Measurements from ENCODE around the gene PATE2. TPM values are rescaled to one million over a fixed set of nuclear protein-coding genes. Genes with fewer than 3 reads are reported as not detected.

PATE2 gene
- not detected in 2 replicates for total RNA-seq (2014; rRNA removed; shearing (Covaris generic))

GRCh38 chr11:125778728-125779127, at the start of gene PATE2:
TSS of gene PATE2 (minus strand) at chr11:125778828. CDS start at chr11:125778773, 55 bp downstream.
- DNase-seq (ENCODE audit: low read depth), result peak; percentile 33

GRCh38 chr11:125807909-125808308, 29.3 kb upstream of the PATE2 start:
- peak; percentile 57 for DNase-seq (ENCODE audit: low read depth)

GRCh38 chr11:125802387-125802786, 23.8 kb upstream of the PATE2 start:
- DNase-seq (ENCODE audit: low read depth), result no peak

DNA sequence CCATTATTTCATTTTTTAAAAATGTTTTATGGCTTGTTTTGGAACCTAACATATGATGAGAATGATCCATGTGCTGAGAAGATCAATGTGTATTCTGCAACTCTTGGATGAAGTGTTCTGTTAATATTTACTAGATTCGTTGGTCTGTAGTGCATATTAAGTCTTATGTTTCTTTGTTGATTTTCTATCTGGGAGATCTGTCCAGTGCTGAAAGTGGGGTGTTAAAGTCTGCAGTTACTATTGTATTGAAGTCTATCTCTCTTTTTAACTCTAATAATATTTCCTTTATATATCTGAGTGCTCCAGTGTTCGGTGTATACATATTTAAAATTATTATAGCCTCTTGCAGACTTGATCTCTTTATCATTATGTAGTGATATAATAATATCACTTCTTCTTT, 21.2 kb upstream of the PATE2 start:
- DNase-seq (ENCODE audit: low read depth), result no peak

GRCh38 chr11:125797641-125798040, 19.0 kb upstream of the PATE2 start:
- DNase-seq (ENCODE audit: low read depth), result no peak

GRCh38 chr11:125790825-125791224, 12.2 kb upstream of the PATE2 start:
- DNase-seq (ENCODE audit: low read depth), result no peak

DNA sequence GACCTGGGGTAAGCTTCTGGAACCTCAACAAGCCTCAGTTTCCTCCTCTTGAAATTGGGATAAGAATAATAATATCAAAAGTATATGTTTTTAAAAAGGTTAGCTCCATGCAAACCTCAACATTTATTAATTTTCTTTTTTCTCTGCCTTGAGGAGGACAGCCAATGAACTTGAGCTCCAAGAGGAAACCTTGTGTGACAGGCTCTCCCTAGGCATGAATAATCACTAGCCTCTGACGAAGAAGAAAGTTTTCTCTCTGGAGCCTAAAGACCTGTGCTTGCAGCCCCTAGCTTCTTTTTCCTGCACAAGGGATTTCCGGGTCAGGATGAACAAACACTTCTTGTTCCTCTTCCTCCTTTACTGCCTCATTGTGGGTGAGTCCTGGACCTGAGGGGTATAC, 9.2 kb upstream of the PATE2 start, which contains the start of gene PATE3:
TSS of gene PATE3 (plus strand) at position 301 of the 400 bp plus-strand sequence. CDS start at position 326, 25 bp downstream.
- no peak for DNase-seq (ENCODE audit: low read depth)

DNA sequence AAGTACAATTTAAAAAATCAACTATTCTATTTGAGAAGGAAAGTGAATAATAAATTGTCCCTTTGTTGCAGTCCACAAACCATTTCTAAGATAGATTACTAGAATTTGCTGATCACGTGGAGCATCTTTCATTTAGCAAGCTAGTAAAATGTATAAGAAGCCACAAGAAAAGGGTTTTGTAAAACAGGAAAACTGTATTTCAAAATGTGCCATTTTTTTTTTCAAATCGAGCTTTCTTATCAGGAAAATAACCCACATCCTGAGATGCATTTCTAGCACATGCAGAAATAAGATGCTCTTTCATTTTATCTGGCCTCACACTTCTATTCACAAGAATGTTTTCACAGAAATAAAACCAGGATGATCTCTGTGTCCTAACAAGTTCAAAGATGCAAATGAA, 6.0 kb upstream of the PATE2 start:
- DNase-seq (ENCODE audit: low read depth), result no peak

- peak; percentile 87 for DNase-seq (ENCODE audit: low read depth)
Measured at GRCh38 chr11:125777309-125777708, 1.3 kb downstream of the PATE2 start.

- DNase-seq (ENCODE audit: low read depth), result peak; percentile 54
Measured at GRCh38 chr11:125773516-125773915, 5.1 kb downstream of the PATE2 start.

GRCh38 chr11:125772834-125773505, 5.7 kb downstream of the PATE2 start:
- DNase-seq (ENCODE audit: low read depth), result peak; percentile 92

- DNase-seq (ENCODE audit: low read depth), result no peak
Measured at GRCh38 chr11:125770583-125770982, 8.0 kb downstream of the PATE2 start.

- no peak for DNase-seq (ENCODE audit: low read depth)
Measured at GRCh38 chr11:125768336-125769046, 10.1 kb downstream of the PATE2 start.

DNA sequence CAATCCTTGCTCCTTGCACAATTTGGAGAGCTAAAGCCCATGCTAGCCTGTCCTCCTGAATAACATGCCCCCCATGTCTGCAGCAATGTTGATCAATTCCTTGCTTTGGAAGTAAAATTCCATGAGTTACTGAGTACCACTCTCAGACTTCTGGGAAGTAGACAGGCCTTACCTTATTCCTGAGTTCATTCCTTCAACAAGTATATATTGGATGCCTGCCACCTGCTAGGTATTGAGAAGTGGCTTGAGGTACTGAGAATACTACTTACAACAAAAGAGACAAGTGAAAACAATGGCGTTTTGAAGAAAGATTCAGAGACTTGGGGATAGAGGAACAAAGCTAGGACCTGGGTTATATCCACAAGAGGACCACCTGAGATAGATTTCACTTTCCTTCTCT, 12.4 kb downstream of the PATE2 start:
- no peak for DNase-seq (ENCODE audit: low read depth)

DNA sequence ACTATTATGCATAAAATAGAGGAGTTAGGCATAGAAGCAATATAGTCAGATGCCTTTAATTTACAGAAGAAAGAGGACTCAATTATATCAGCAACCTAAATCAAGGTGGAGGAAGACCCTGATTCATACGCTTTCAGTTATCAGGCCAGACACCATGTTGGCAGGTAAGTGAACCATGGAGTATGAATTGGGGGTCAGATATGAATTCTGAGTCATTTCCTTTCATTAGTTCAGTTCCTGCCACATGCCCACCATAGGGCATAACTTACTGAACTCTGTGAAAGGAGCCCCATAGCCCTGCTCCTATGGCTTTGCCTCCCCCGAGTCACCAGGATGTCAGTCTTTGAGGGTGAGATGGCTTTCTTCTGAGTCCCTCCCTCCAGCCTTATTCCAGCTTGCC, 15.1 kb downstream of the PATE2 start:
- no peak for DNase-seq (ENCODE audit: low read depth)

- DNase-seq (ENCODE audit: low read depth), result no peak
Measured at GRCh38 chr11:125762445-125762844, 16.2 kb downstream of the PATE2 start.

DNA sequence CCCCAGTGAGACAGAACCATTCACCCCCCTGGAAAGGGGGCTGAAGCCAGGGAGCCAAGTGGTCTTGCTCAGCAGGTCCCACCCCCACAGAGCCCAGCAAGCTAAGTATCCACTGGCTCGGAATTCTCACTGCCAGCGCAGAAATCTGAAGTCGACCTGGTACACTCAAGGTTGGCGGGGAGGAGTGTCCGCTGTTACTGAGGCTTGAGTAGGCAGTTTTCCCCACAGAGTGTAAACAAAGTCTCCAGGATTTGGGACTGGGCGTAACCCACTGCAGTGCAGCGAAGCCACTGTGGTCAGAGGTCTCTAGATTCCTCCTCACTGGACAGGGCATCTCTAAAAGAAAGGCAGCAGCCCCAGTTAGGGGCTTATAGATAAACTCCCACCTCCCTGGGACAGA, 22.6 kb downstream of the PATE2 start:
- DNase-seq (ENCODE audit: low read depth), result no peak

- DNase-seq (ENCODE audit: low read depth), result no peak
Measured at GRCh38 chr11:125750629-125751028, 28.0 kb downstream of the PATE2 start.

GRCh38 chr11:125745979-125746378, 32.6 kb downstream of the PATE2 start, which contains the start of gene PATE1:
TSS of gene PATE1 (plus strand) at chr11:125746279. CDS start at chr11:125746305, 26 bp downstream.
- no peak for DNase-seq (ENCODE audit: low read depth)

- DNase-seq (ENCODE audit: low read depth), result peak; percentile 8
Measured at GRCh38 chr11:125743681-125744080, 34.9 kb downstream of the PATE2 start.

DNA sequence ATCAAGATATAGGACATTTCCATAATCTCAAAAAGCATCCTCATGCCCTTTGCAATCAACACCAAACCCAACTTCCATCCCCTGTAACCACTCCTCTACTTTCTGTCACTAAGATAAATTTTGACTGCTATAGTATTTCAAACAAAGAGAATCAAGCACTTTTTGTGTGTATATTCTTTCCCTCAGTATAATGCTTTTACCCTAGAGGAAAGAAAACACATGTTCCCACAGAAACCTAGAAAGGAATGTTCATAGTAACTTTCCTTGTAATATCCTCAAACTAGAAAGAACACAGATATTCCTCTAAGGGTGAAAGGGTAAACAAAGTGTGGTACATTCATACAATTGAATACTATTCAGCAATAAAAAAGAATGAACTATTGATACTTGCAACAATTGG, 38.0 kb downstream of the PATE2 start:
- no peak for DNase-seq (ENCODE audit: low read depth)

- DNase-seq (ENCODE audit: low read depth), result no peak
Measured at GRCh38 chr11:125728969-125729368, 49.7 kb downstream of the PATE2 start.
